GM12878 (cell line): ENCODE data around the gene PCDHB15. TPM values are rescaled to one million over a fixed set of nuclear protein-coding genes. Genes with fewer than 3 reads are reported as not detected.

Experiments used
- ATAC-seq: fragments of 200-7000 bp; cut with Tn5 transposase; 3 replicates; pipeline ENCODE4 v1.9.1; 2020; ENCODE audit warnings: mild to moderate bottlenecking, moderate library complexity
- BruUV-seq: library from RNA; stranded (reverse); fragments of 400-500 nt; replicated peaks from 2 replicates; lab custom pipeline; 2021; lab: Mats Ljungman, UMichigan
- CTCF ChIA-PET: fragments of 300-600 bp; sonication (Branson Sonifier 250); formaldehyde crosslinking; extraction: SDS; loops from one replicate; lab custom pipeline; 2021; ENCODE audit warnings: inconsistent platforms; lab: Yijun Ruan, JAX
- POLR2A ChIA-PET: fragments of 350-600 bp; formaldehyde crosslinking; extraction: SDS; loops from one replicate; lab custom pipeline; 2021; ENCODE audit warnings: inconsistent platforms; lab: Charles Lee
- RAD21 ChIA-PET: fragments of 300-600 bp; sonication (Branson Sonifier 250); formaldehyde crosslinking; loops from one replicate; lab custom pipeline; 2023; ENCODE audit warnings: antibody characterized with exemption; ENCODE audit not compliant: unreplicated experiment; lab: Charles Lee
- SMC1A ChIA-PET: fragments of 300-600 bp; sonication (Branson Sonifier 250); formaldehyde crosslinking; loops from one replicate; lab custom pipeline; 2023; ENCODE audit not compliant: unreplicated experiment, uncharacterized antibody; lab: Charles Lee
- DNase-seq: peaks from one replicate; pipeline ENCODE4 v3.0.0-alpha.2; 2011; ENCODE audit warnings: low read depth, low spot score
- FAIRE-seq: peaks from 3 replicates; lab custom pipeline; 2011; peaks lifted over from hg19 to GRCh38; lab: Jason Lieb, UNC
- H2AFZ ChIP-seq: 2 replicates; pipeline ENCODE4 v1.6.0; 2011; ENCODE audit warnings: low read depth, low read length, control low read depth; ENCODE audit not compliant: control insufficient read depth
- H3K27ac ChIP-seq: 2 replicates; pipeline ENCODE4 v1.5.1; 2011; ENCODE audit warnings: control low read depth; ENCODE audit not compliant: control insufficient read depth, insufficient read depth
- H3K27me3 ChIP-seq, 2 experiments: replicated peaks in 1 of 2; 2 replicates each; pipeline versions ENCODE4 v1.6.0 to v1.6.1; 2011; ENCODE audit warnings: low read length in 1 of 2; ENCODE audit not compliant: control insufficient read depth in 2 of 2, insufficient read depth in 2 of 2
- H3K36me3 ChIP-seq, 2 experiments: 2 replicates each; pipeline ENCODE4 v1.5.1; 2011; ENCODE audit warnings: low read length in 1 of 2; ENCODE audit not compliant: control insufficient read depth in 2 of 2, insufficient read depth in 2 of 2
- H3K4me1 ChIP-seq: 2 replicates; pipeline ENCODE4 v1.6.1; 2011; ENCODE audit warnings: mild to moderate bottlenecking, low read length, moderate library complexity, mixed read lengths; ENCODE audit not compliant: control insufficient read depth, insufficient read depth
- H3K4me2 ChIP-seq: 2 replicates; pipeline ENCODE4 v1.6.0; 2011; ENCODE audit warnings: control low read depth; ENCODE audit not compliant: control insufficient read depth, insufficient read depth
- H3K4me3 ChIP-seq: fragments of 200-600 bp; sonication (generic); 2 replicates; pipeline ENCODE4 v1.5.1; 2016
- H3K79me2 ChIP-seq: 2 replicates; pipeline ENCODE4 v1.6.0; 2011; ENCODE audit warnings: low read length; ENCODE audit not compliant: control insufficient read depth, insufficient read depth
- H3K9ac ChIP-seq: 2 replicates; pipeline ENCODE4 v1.8.0; 2011; ENCODE audit warnings: low read length, control low read depth, mixed read lengths; ENCODE audit not compliant: control insufficient read depth, insufficient read depth
- H3K9me3 ChIP-seq: replicated peaks from 3 replicates; pipeline ENCODE4 v1.5.1; 2011; ENCODE audit warnings: mild to moderate bottlenecking, low read length; ENCODE audit not compliant: control insufficient read depth, insufficient read depth
- H4K20me1 ChIP-seq: 2 replicates; pipeline ENCODE4 v1.6.0; 2011; ENCODE audit not compliant: control insufficient read depth, insufficient read depth
- CHD1 ChIP-seq: IDR thresholded peaks from 2 replicates; pipeline ENCODE4 v1.6.1; 2012; ENCODE audit warnings: low read depth, low read length, improper control_type of control experiment
- DPF2 ChIP-seq: fragments of 450-650 bp; IDR thresholded peaks from 2 replicates; pipeline ENCODE4 v1.6.1; 2017; ENCODE audit warnings: mild to moderate bottlenecking
- E4F1 ChIP-seq: fragments of 450-650 bp; IDR thresholded peaks from 2 replicates; pipeline ENCODE4 v1.6.1; 2018; ENCODE audit warnings: borderline replicate concordance, mild to moderate bottlenecking; ENCODE audit not compliant: partially characterized antibody
- ESRRA ChIP-seq: IDR thresholded peaks from 2 replicates; pipeline ENCODE4 v1.6.1; 2012; ENCODE audit warnings: mild to moderate bottlenecking, low read length, improper control_type of control experiment
- FOXK2 ChIP-seq: fragments of 450-650 bp; IDR thresholded peaks from 2 replicates; pipeline ENCODE4 v1.6.1; 2017; ENCODE audit warnings: mild to moderate bottlenecking, moderate library complexity
- HDGF ChIP-seq: fragments of 450-650 bp; IDR thresholded peaks from 2 replicates; pipeline ENCODE4 v1.6.1; 2016; ENCODE audit warnings: antibody characterized with exemption
- KAT2A ChIP-seq: conservative IDR thresholded peaks from 2 replicates; pipeline ENCODE4 v1.6.1; 2011; ENCODE audit warnings: low read depth, low read length; ENCODE audit not compliant: control insufficient read depth
- MLLT1 ChIP-seq: fragments of 450-650 bp; IDR thresholded peaks from 2 replicates; pipeline ENCODE4 v1.6.1; 2016; ENCODE audit warnings: mild to moderate bottlenecking
- MTA2 ChIP-seq: fragments of 450-650 bp; IDR thresholded peaks from 2 replicates; pipeline ENCODE4 v1.6.1; 2016; ENCODE audit warnings: low read depth, mild to moderate bottlenecking, moderate library complexity
- PAX8 ChIP-seq: fragments of 450-650 bp; IDR thresholded peaks from 2 replicates; pipeline ENCODE4 v1.6.1; 2017; ENCODE audit warnings: mild to moderate bottlenecking, moderate library complexity
- RUNX3 ChIP-seq: IDR thresholded peaks from 2 replicates; pipeline ENCODE4 v1.6.1; 2012; ENCODE audit warnings: low read length, inconsistent platforms
- SMC3 ChIP-seq: IDR thresholded peaks from 2 replicates; pipeline ENCODE4 v1.6.1; 2011; ENCODE audit warnings: low read length, improper control_type of control experiment, borderline replicate concordance
- SREBF2 ChIP-seq: IDR thresholded peaks from 2 replicates; pipeline ENCODE4 v1.6.1; 2012; ENCODE audit warnings: mild to moderate bottlenecking, low read length
- USF2 ChIP-seq: IDR thresholded peaks from 2 replicates; pipeline ENCODE4 v1.6.1; 2011; ENCODE audit warnings: low read depth, low read length, improper control_type of control experiment, borderline replicate concordance
- ZZZ3 ChIP-seq: IDR thresholded peaks from 2 replicates; pipeline ENCODE4 v1.6.1; 2011; ENCODE audit warnings: low read depth; ENCODE audit not compliant: control insufficient read depth, insufficient read length
- WGBS: methylation state at CpG from one replicate; pipeline ENCODE4 v1.1.6; 2016; ENCODE audit warnings: low lambda C conversion rate; ENCODE audit not compliant: insufficient replicate concordance, insufficient coverage; ENCODE audit errors: missing lambda C conversion rate; 5-methylcytosine and 5-hydroxymethylcytosine counted together
- in situ Hi-C: fragments of 300-500 bp; cut with MboI; formaldehyde crosslinking; loops from 9 replicates; pipeline ENCODE4 v1.14.3; 2018; ENCODE audit warnings: mixed read lengths
- intact Hi-C: fragments of 100-400 bp; cut with micrococcal nuclease; formaldehyde crosslinking; loops from one replicate; pipeline ENCODE4 v1.14.2; 2022; ENCODE audit not compliant: unreplicated experiment
- polyA plus RNA-seq, 11 experiments: library from polyadenylated mRNA; depleted of rRNA in 4 of 11; unstranded in 6 of 11; stranded (reverse) in 5 of 11; fragments of >200 nt; fragmentation: Nextera tagmentation in 4 of 11; fragmentation: Illumina TruSeq in 1 of 11; extraction: Ambion mirVana in 4 of 11; extraction: Trizol in 1 of 11; gene quantifications; 1 replicate in 1 of 11; 2 replicates in 10 of 11; pipeline versions ENCODE4 v1.2.1 to v1.2.3, GENCODE V29; 2011 to 2016; ENCODE audit warnings: inconsistent platforms in 2 of 11, missing spikeins in 2 of 11, low read depth in 1 of 11
- total RNA-seq, 4 experiments: library from RNA; depleted of rRNA in 3 of 4; stranded (reverse); fragments of >200 nt in 3 of 4; fragmentation: Illumina TruSeq in 1 of 4; extraction: Trizol in 1 of 4; gene quantifications; 2 replicates each; pipeline versions ENCODE4 v1.2.1 to v1.2.3, GENCODE V29; 2013 to 2021

The PCDHB15 gene
- total and polyA plus RNA-seq, 10 of the 15 experiments (the other 5 are each of a cell fraction or from before 2014, with no cell fraction given) = 0.01 to 0.10 TPM; not detected in 8

- TF ChIP-seq E4F1 = no peak
- no peak for TF ChIP-seq CHD1
- no peak for TF ChIP-seq FOXK2
- TF ChIP-seq SREBF2 = no peak
- TF ChIP-seq DPF2 = no peak
- TF ChIP-seq, all 136 proteins: peak for 0
Observed at GRCh38 chr5:141272906-141273305, 27.7 kb downstream of the PCDHB15 start (continued).

- Histone ChIP-seq H3K9ac (no peak overlapping the region), H3K79me2 (no peaks in the 10 kb centered on the region), H3K4me3 (no peak overlapping the region), H3K36me3 (no peaks in the 10 kb centered on the region), H3K4me1 (no peaks in the 10 kb centered on the region), H3K27me3 (no peaks in the 10 kb centered on the region), H3K27ac (no peak overlapping the region), H3K4me2 (no peak overlapping the region), H4K20me1 (no peaks in the 10 kb centered on the region), H2AFZ (no peak overlapping the region), H3K9me3 (no peaks in the 10 kb centered on the region; the same call in 2 of the 3 replicates)
- CTCF ChIA-PET = interaction anchor here (0.7 to 1.1 kb wide), 2 partner anchors 22 to 148 kb away, joined by 3 to 4 read pairs; partner anchors contain the start of gene TAF7
- DNase-seq (no peak), FAIRE-seq (no peak), ATAC-seq (no peak)
- POLR2A ChIA-PET = no interaction called here
- RAD21 ChIA-PET = no interaction called here
- in situ Hi-C loops = no loop called here
- WGBS = 81% methylated on average over 4 of the region's 4 CpGs
- TF ChIP-seq MLLT1 (no peak), ZZZ3 (no peak), HDGF (no peak), RUNX3 (no peak), ESRRA (no peak), DPF2 (no peak), SMC3 (no peak), PAX8 (no peak), KAT2A (no peak), MTA2 (no peak), USF2 (no peak)
- intact Hi-C loops = no loop called here
- no TSS peak for BruUV-seq
- SMC1A ChIA-PET = no interaction called here
Observed at GRCh38 chr5:141298376-141298775, 53.2 kb downstream of the PCDHB15 start.
